Lower lobe of right lung (tissue), 2 donors: ENCODE data around the gene TMEM138. TPM values are rescaled to one million over a fixed set of nuclear protein-coding genes. Genes with fewer than 3 reads are reported as not detected.

Source experiments
- ATAC-seq, 2 donors: fragments of 200-7000 bp; cut with Tn5 transposase; one replicate each; pipeline ENCODE4 v1.9.1; 2020 to 2022; ENCODE audit warnings: mild to moderate bottlenecking in 2 of 2, moderate library complexity in 2 of 2
- DNase-seq: peaks from one replicate; pipeline ENCODE4 v3.0.0-alpha.2; 2020
- H3K27ac ChIP-seq: fragments of 200-600 bp; one replicate; pipeline ENCODE4 v1.8.0; 2022
- H3K27me3 ChIP-seq: fragments of 200-600 bp; one replicate; pipeline ENCODE4 v1.8.0; 2022; ENCODE audit warnings: low read depth
- H3K36me3 ChIP-seq: fragments of 200-600 bp; one replicate; pipeline ENCODE4 v1.8.0; 2022; ENCODE audit warnings: mild to moderate bottlenecking
- H3K4me1 ChIP-seq: fragments of 200-600 bp; one replicate; pipeline ENCODE4 v1.8.0; 2022
- H3K4me3 ChIP-seq: fragments of 200-600 bp; one replicate; pipeline ENCODE4 v1.8.0; 2022; ENCODE audit warnings: mild to moderate bottlenecking
- H3K9me3 ChIP-seq: fragments of 200-600 bp; one replicate; pipeline ENCODE4 v1.8.0; 2022
- intact Hi-C: fragments of 100-400 bp; cut with DNase I; formaldehyde crosslinking; loops from one replicate; pipeline ENCODE4 v1.11.0; 2022
- total RNA-seq: library from RNA; stranded (reverse); fragmentation: NEBNext Ultra II Directional; extraction: Animal tissue kit (Norgen Biotek cat#: 25700); gene quantifications from one replicate; pipeline ENCODE4 v1.2.1, GENCODE V29; 2021
- TF ChIP-seq, protein P1 (sequence below): fragments of 200-600 bp; IDR thresholded peaks from one replicate; pipeline ENCODE4 v1.8.0; 2022; ENCODE audit warnings: antibody characterized with exemption, mild to moderate bottlenecking
- donor health status: DM: no; HTN: yes; CAD: no; lungs with severe emphysema.

Gene TMEM138
- total RNA-seq, 1 donor from 2014 or later: 38.9 TPM

- intact Hi-C loops: no loop called here
- TF ChIP-seq, protein P1, sequence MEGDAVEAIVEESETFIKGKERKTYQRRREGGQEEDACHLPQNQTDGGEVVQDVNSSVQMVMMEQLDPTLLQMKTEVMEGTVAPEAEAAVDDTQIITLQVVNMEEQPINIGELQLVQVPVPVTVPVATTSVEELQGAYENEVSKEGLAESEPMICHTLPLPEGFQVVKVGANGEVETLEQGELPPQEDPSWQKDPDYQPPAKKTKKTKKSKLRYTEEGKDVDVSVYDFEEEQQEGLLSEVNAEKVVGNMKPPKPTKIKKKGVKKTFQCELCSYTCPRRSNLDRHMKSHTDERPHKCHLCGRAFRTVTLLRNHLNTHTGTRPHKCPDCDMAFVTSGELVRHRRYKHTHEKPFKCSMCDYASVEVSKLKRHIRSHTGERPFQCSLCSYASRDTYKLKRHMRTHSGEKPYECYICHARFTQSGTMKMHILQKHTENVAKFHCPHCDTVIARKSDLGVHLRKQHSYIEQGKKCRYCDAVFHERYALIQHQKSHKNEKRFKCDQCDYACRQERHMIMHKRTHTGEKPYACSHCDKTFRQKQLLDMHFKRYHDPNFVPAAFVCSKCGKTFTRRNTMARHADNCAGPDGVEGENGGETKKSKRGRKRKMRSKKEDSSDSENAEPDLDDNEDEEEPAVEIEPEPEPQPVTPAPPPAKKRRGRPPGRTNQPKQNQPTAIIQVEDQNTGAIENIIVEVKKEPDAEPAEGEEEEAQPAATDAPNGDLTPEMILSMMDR: no peak
- H3K27me3 ChIP-seq: no peaks in the 10 kb centered on the region
- no peak overlapping the region for H3K4me3 ChIP-seq
- H3K4me1 ChIP-seq: peaks cover 14% of the 10 kb centered on the region
- H3K9me3 ChIP-seq: no peaks in the 10 kb centered on the region
- DNase-seq (no peak), ATAC-seq (no peak)
- H3K36me3 ChIP-seq: peaks cover 71% of the 10 kb centered on the region
- H3K27ac ChIP-seq: no peak overlapping the region
Measured at GRCh38 chr11:61368646-61369045, 6.5 kb downstream of the TMEM138 start.

DNA sequence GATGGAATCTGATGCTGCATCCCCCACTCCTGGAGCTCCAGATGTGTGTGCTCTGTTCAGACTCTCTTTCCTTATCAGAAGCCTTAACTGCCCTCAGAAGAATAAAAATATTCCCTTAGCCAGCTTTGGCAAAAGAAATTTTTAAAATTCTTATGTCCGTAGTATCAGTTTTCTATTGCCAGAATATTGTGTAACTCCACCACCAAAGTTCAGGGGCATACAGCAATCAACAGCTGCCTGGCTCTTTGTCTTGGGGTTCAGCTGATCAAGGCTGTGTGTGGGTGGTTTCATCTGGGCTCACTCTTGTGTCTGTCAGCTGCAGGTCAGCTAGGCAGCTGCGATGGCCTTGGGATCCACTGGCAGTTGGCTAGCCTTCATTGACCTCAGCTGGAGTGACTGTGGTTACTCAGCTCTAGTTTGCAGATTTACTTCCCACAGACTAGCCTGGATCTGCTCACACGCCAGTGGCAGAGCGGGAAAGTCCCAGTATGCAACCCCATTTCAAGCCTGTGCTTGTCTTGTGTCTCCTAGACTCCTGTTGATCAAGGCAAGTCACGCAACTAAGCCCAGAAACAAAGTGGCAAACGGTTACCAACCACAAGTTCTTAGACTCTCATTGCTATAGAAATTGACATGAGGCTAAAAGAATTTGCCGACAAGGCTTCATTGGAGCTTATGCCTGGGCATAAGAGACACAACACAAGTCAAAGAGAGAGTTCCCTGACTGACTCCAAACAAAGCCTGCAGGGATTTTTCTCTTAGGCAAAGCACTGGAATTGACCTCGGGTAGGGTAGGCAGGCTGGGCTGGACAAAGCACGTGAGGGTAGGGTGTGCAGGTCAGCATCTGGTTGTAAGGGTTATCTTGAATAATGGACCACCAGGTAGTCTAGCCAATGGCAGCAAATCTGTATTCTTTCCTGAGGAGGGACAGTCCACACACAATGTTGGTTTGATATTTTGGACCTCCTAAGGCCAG is 7.5 kb downstream of the TMEM138 start:
- H3K27me3 ChIP-seq: no peaks in the 10 kb centered on the region
- peak overlapping the region; percentile 44 for H3K27ac ChIP-seq
- TF ChIP-seq, protein P1: no peak
- H3K4me1 ChIP-seq: peaks cover 11% of the 10 kb centered on the region
- peaks cover 64% of the 10 kb centered on the region for H3K36me3 ChIP-seq
- H3K9me3 ChIP-seq: no peaks in the 10 kb centered on the region
- DNase-seq: no peak
- no peak overlapping the region for H3K4me3 ChIP-seq
- intact Hi-C loops: no loop called here
- ATAC-seq: peak; percentile 80 to 90

GRCh38 chr11:61370349-61371005 is 8.3 kb downstream of the TMEM138 start:
- TF ChIP-seq, protein P1: no peak
- ATAC-seq: no peak
- no peak for DNase-seq
- peaks cover 62% of the 10 kb centered on the region for H3K36me3 ChIP-seq
- peaks cover 11% of the 10 kb centered on the region for H3K4me1 ChIP-seq
- peak overlapping the region; percentile 44 for H3K27ac ChIP-seq
- H3K27me3 ChIP-seq: no peaks in the 10 kb centered on the region
- intact Hi-C loops: no loop called here
- no peaks in the 10 kb centered on the region for H3K9me3 ChIP-seq
- no peak overlapping the region for H3K4me3 ChIP-seq

DNA sequence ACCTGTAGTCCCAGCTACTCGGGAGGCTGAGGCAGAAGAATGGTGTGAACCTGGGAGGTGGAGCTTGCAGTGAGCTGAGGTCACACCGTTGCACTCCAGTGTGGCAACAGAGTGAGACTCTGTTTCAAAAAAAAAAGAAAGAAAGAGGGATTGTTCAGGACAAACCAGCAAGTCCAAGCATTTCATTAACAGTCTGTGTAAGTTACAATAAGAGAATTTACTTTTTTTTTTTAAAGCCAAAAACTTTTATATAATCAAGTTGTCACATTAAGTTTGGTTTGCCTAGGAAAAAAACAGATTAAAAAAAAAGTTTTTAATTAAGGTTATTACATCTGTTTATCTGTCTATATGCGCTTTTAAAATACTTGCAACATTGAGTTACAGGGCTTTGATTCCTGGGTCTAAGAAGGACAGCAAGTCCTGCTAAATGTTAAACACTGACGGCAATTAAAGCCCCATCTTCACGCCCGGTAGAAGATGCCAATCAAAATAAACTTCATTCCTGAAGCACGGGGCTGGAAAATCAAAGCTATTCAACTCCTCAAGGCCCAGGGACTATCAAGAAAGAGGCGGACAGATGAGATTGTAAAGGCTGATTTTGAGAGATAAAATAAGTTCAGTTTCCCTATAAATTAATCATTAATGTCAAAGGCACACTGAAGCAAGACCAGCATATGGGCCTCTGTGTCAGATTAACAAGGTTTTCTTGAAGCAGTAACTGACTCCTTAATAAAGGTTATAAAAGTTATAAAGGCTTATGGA is 10.7 kb downstream of the TMEM138 start:
- no peak overlapping the region for H3K4me3 ChIP-seq
- DNase-seq: no peak

GRCh38 chr11:61375761-61376108 is 13.6 kb downstream of the TMEM138 start:
- intact Hi-C loops: no loop called here
- peaks cover 14% of the 10 kb centered on the region for H3K36me3 ChIP-seq

More for the DNA sequence above, 10.7 kb downstream of the TMEM138 start:
- Histone ChIP-seq H3K27ac (no peak overlapping the region), H3K36me3 (peaks cover 43% of the 10 kb centered on the region), H3K4me1 (peaks cover 11% of the 10 kb centered on the region), H3K27me3 (no peaks in the 10 kb centered on the region), H3K9me3 (no peaks in the 10 kb centered on the region)
- TF ChIP-seq, protein P1: no peak
- no peak for ATAC-seq
- intact Hi-C loops: no loop called here

More at GRCh38 chr11:61375761-61376108, 13.6 kb downstream of the TMEM138 start:
- DNase-seq: no peak
- Histone ChIP-seq H3K4me3 (no peak overlapping the region), H3K9me3 (no peaks in the 10 kb centered on the region), H3K4me1 (peaks cover 9% of the 10 kb centered on the region), H3K27me3 (no peaks in the 10 kb centered on the region), H3K27ac (no peak overlapping the region)
- no peak for ATAC-seq
- TF ChIP-seq, protein P1: no peak
